Nephron (organoid): Measurements from ENCODE around the gene MTSS2.

Experiments
- H3K27ac Mint-ChIP-seq, 3 experiments: 2 replicates each; pipeline ENCODE4 v1.8.0; 2020; ENCODE audit warnings: mixed read lengths in 3 of 3, mild to moderate bottlenecking in 2 of 3, moderate library complexity in 1 of 3
- H3K27me3 Mint-ChIP-seq: 2 replicates; pipeline ENCODE4 v1.8.0; 2021; ENCODE audit warnings: low read depth, mild to moderate bottlenecking, moderate library complexity, mixed read lengths
- H3K36me3 Mint-ChIP-seq: 2 replicates; pipeline ENCODE4 v1.8.0; 2020; ENCODE audit warnings: low read depth, mixed read lengths
- H3K4me1 Mint-ChIP-seq: 2 replicates; pipeline ENCODE4 v1.8.0; 2020; ENCODE audit warnings: mixed read lengths
- H3K4me3 Mint-ChIP-seq, 3 experiments: 2 replicates each; pipeline ENCODE4 v1.8.0; 2020; ENCODE audit warnings: mild to moderate bottlenecking in 3 of 3, mixed read lengths in 3 of 3, moderate library complexity in 2 of 3
- H3K9me3 Mint-ChIP-seq: 2 replicates; pipeline ENCODE4 v1.8.0; 2020; ENCODE audit warnings: mixed read lengths
- CTCF ChIP-seq, 3 experiments: fragments of 200-600 bp; sonication (generic); IDR thresholded peaks; one replicate each; pipeline ENCODE4 v1.5.0; 2021; ENCODE audit warnings: antibody characterized with exemption in 3 of 3; ENCODE audit not compliant: unreplicated experiment in 3 of 3

The MTSS2 gene

GRCh38 chr16:70689035-70689969 is 3.4 kb upstream of the MTSS2 start:
- H3K36me3 Mint-ChIP-seq, result no peaks in the 10 kb centered on the region
- H3K27ac Mint-ChIP-seq, result peak overlapping the region; percentile 94 to 98 (median 94)
- H3K27me3 Mint-ChIP-seq, result peaks cover 5% of the 10 kb centered on the region
- TF ChIP-seq CTCF (IDR thresholded peaks at IDR 0.05; ENCODE audit: unreplicated experiment in 3 of 3), result no peak
- peaks cover 67% of the 10 kb centered on the region for H3K4me1 Mint-ChIP-seq
- H3K9me3 Mint-ChIP-seq, result no peaks in the 10 kb centered on the region
- peak overlapping the region in 2 of 3 experiments; percentile 59 to 88 for H3K4me3 Mint-ChIP-seq

- H3K36me3 Mint-ChIP-seq, result no peaks in the 10 kb centered on the region
- H3K27ac Mint-ChIP-seq, result peak overlapping the region; percentile 94 to 98 (median 94)
- no peak for TF ChIP-seq CTCF (IDR thresholded peaks at IDR 0.05; ENCODE audit: unreplicated experiment in 3 of 3)
- peaks cover 5% of the 10 kb centered on the region for H3K27me3 Mint-ChIP-seq
- H3K9me3 Mint-ChIP-seq, result no peaks in the 10 kb centered on the region
- H3K4me3 Mint-ChIP-seq, result peak overlapping the region; percentile 58 to 88 (median 59)
- H3K4me1 Mint-ChIP-seq, result peaks cover 63% of the 10 kb centered on the region
Measured at GRCh38 chr16:70688246-70688742, 2.4 kb upstream of the MTSS2 start.

GRCh38 chr16:70687671-70688245 is 1.9 kb upstream of the MTSS2 start:
- Mint-ChIP-seq H3K9me3 (no peaks in the 10 kb centered on the region), H3K27me3 (peaks cover 5% of the 10 kb centered on the region), H3K27ac (peak overlapping the region; percentile 94 to 98 (median 94)), H3K4me1 (peaks cover 62% of the 10 kb centered on the region), H3K36me3 (peaks cover 1% of the 10 kb centered on the region), H3K4me3 (peak overlapping the region; percentile 78 to 88 (median 84))
- TF ChIP-seq CTCF (IDR thresholded peaks at IDR 0.05; ENCODE audit: unreplicated experiment in 3 of 3), result no peak

GRCh38 chr16:70687102-70687511 is 1.3 kb upstream of the MTSS2 start:
- peaks cover 5% of the 10 kb centered on the region for H3K27me3 Mint-ChIP-seq
- TF ChIP-seq CTCF (IDR thresholded peaks at IDR 0.05; ENCODE audit: unreplicated experiment in 3 of 3), result no peak
- peak overlapping the region; percentile 94 to 98 (median 94) for H3K27ac Mint-ChIP-seq
- H3K4me3 Mint-ChIP-seq, result peak overlapping the region; percentile 78 to 88 (median 84)
- peaks cover 3% of the 10 kb centered on the region for H3K36me3 Mint-ChIP-seq
- H3K9me3 Mint-ChIP-seq, result no peaks in the 10 kb centered on the region
- peaks cover 67% of the 10 kb centered on the region for H3K4me1 Mint-ChIP-seq

- Mint-ChIP-seq H3K27ac (peak overlapping the region; percentile 94 to 98 (median 94)), H3K36me3 (peaks cover 3% of the 10 kb centered on the region), H3K9me3 (no peaks in the 10 kb centered on the region), H3K4me1 (peaks cover 62% of the 10 kb centered on the region), H3K27me3 (peaks cover 5% of the 10 kb centered on the region), H3K4me3 (peak overlapping the region; percentile 78 to 88 (median 84))
- no peak for TF ChIP-seq CTCF (IDR thresholded peaks at IDR 0.05; ENCODE audit: unreplicated experiment in 3 of 3)
Measured at GRCh38 chr16:70686376-70687101, 686 bp upstream of the MTSS2 start.
